Stimulated activated naive B cell treated with anti-CD40 and anti-IgM and Interleukin-4, amounts not matched to agents 10 μg/mL and 1 μg/mL and 100 μg/mL, for 72 hours (primary cell): ENCODE data around the gene IL22RA1.
A peak's percentile ranks its signal among the peaks of the same experiment; 100 is the strongest.

Experiments
- ATAC-seq, 2 donors: fragments of 150-1000 bp; cut with Tn5 transposase; replicated peaks; 2 replicates each; pipeline ENCODE4 v1.10.0; 2021; ENCODE audit warnings: moderate library complexity in 1 of 2
- DNase-seq: peaks from one replicate; pipeline ENCODE4 v3.0.0; 2021
- H3K27ac Mint-ChIP-seq: one replicate; pipeline ENCODE4 v1.8.0; 2022; ENCODE audit warnings: mild to moderate bottlenecking, mixed read lengths
- H3K27me3 Mint-ChIP-seq, 2 donors: one replicate each; pipeline ENCODE4 v1.8.0; 2022; ENCODE audit warnings: mixed read lengths in 2 of 2
- H3K36me3 Mint-ChIP-seq, 2 donors: one replicate each; pipeline ENCODE4 v1.8.0; 2022; ENCODE audit warnings: mixed read lengths in 2 of 2, mild to moderate bottlenecking in 1 of 2
- H3K4me1 Mint-ChIP-seq, 2 donors: one replicate each; pipeline ENCODE4 v1.8.0; 2022; ENCODE audit warnings: mixed read lengths in 2 of 2, mild to moderate bottlenecking in 1 of 2
- H3K4me3 Mint-ChIP-seq, 2 donors: one replicate each; pipeline ENCODE4 v1.8.0; 2022; ENCODE audit warnings: mild to moderate bottlenecking in 2 of 2, mixed read lengths in 2 of 2, moderate library complexity in 1 of 2
- H3K9me3 Mint-ChIP-seq, 2 donors: one replicate each; pipeline ENCODE4 v1.8.0; 2022; ENCODE audit warnings: mixed read lengths in 2 of 2, mild to moderate bottlenecking in 1 of 2

The IL22RA1 gene

DNA sequence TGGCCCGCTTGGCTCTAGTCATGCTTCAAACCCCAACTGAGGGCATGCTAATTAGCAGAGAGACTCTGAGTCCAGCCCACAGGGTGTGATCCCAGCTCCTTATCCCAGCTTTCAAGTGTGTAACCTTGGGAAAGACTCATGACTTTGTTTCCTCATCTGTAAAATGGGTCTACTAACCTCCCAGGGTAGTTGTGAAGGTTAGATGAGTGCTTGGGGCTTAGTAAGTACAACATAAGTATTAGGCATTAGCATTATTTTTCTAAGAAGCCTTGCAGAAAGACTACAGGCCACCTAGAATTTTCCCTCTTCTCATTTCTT, 33.8 kb downstream of the IL22RA1 start:
- Mint-ChIP-seq H3K27me3 (peaks cover 25 to 27% of the 10 kb centered on the region in 2 donors), H3K36me3 (no peaks in the 10 kb centered on the region), H3K4me1 (peaks cover 7 to 11% of the 10 kb centered on the region in 2 donors), H3K27ac (no peak overlapping the region), H3K9me3 (no peaks in the 10 kb centered on the region), H3K4me3 (no peak overlapping the region)
- no peak for ATAC-seq
- no peak for DNase-seq

DNA sequence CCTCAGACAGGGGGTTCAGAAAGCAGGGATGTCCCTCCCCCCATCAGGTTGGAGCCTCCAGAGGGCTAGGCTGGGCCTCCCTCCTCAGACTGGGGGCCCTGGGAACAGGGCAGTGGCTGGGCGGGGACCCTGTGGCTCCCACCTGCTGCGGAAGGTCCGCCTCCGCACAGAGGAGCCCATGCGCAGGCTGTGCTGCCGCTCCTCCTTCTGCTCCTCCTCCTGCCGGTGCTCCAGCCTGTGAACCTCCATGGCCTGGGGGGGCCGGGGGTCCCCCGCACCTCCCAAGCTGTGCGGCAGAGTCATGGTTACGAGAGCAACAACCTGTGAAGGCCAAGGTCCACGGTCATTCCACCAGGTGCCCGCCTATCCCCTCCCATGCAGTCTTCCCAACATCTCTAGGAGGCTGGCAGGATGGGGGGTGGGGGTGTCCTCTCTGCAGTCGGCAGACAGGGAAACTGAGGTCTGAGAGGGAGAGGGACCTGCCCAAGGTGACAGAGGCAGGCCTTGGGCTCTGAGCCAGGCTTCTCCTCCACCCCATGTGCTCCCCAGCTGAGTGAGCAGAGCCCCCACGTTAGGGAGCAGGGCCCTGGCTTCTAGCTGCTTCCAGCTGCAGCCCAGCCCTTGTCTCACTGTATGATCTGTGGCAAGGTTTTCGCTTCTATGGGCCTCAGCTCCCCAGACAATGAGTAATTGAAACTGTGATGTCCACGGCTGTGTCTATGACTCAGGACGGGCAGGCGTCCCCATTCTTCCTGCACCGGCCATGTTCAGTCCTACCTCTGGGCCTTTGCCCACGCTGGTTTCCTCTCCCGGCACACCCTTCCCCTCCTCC, 34.4 kb downstream of the IL22RA1 start:
- Mint-ChIP-seq H3K9me3 (no peaks in the 10 kb centered on the region), H3K27ac (no peak overlapping the region), H3K4me3 (no peak overlapping the region), H3K36me3 (no peaks in the 10 kb centered on the region), H3K4me1 (peaks cover 7 to 11% of the 10 kb centered on the region in 2 donors), H3K27me3 (peaks cover 19 to 22% of the 10 kb centered on the region in 2 donors)
- ATAC-seq = no peak
- DNase-seq = no peak

- Mint-ChIP-seq H3K4me1 (peaks cover 4 to 9% of the 10 kb centered on the region in 2 donors), H3K27me3 (peaks cover 10 to 12% of the 10 kb centered on the region in 2 donors), H3K27ac (no peak overlapping the region), H3K4me3 (no peak overlapping the region), H3K36me3 (no peaks in the 10 kb centered on the region), H3K9me3 (no peaks in the 10 kb centered on the region)
- DNase-seq (no peak), ATAC-seq (no peak)
These were observed 35.3 kb downstream of the IL22RA1 start for GRCh38 chr1:24107462-24108138.

- DNase-seq (no peak), ATAC-seq (no peak)
- Mint-ChIP-seq H3K36me3 (no peaks in the 10 kb centered on the region), H3K4me3 (no peak overlapping the region), H3K9me3 (no peaks in the 10 kb centered on the region), H3K4me1 (peaks cover 0 to 2% of the 10 kb centered on the region in 2 donors), H3K27ac (no peak overlapping the region), H3K27me3 (no peaks in the 10 kb centered on the region)
These were observed 37.4 kb downstream of the IL22RA1 start for GRCh38 chr1:24105368-24106160.

DNA sequence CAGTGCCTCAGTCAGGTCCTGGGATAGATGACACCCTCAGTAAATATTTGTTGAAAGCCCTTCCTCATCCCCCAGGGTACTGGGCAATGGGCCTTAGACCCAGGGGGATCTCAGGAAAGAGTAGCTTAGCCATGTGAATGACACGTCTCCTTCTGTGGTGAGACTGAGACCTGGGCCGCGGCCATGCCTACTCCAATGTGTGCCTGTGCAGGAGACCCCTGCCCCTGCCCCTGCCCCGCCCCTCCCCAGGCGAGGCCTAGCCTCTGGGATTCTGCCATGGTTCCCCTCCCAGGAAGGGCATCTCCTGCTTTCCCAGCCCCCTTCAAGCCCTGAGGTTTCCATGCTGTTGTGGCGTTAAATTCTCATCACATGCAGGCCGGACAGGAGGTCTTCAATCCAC, 38.1 kb downstream of the IL22RA1 start:
- H3K36me3 Mint-ChIP-seq = no peaks in the 10 kb centered on the region
- H3K9me3 Mint-ChIP-seq = no peaks in the 10 kb centered on the region
- no peak overlapping the region for H3K4me3 Mint-ChIP-seq
- no peak for ATAC-seq
- no peak overlapping the region for H3K27ac Mint-ChIP-seq
- peaks cover 0 to 2% of the 10 kb centered on the region in 2 donors for H3K4me1 Mint-ChIP-seq
- H3K27me3 Mint-ChIP-seq = no peaks in the 10 kb centered on the region
- no peak for DNase-seq

DNA sequence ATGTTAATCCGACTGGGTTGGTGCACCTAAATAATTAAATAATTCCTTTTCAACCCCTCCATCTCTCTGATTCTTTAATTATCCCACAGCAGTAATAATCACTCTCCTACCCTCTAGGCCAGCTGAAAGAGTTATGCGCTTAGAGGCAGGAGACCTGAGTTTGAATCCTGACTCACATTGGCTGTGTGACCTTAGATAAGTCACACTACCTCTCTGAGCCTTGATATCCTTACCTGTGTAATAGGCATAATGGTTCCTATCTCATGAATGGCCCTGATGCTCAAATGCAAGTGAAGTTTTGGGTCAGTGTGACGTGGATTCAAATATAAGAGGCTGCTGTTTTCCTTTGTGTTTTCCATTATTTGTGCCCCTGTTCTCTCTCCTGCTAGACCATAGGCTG, 39.1 kb downstream of the IL22RA1 start:
- Mint-ChIP-seq H3K4me3 (no peak overlapping the region), H3K4me1 (peaks cover 0 to 2% of the 10 kb centered on the region in 2 donors), H3K27ac (peak overlapping the region; percentile 20), H3K27me3 (no peaks in the 10 kb centered on the region), H3K9me3 (no peaks in the 10 kb centered on the region), H3K36me3 (no peaks in the 10 kb centered on the region)
- DNase-seq = no peak
- no peak for ATAC-seq

DNA sequence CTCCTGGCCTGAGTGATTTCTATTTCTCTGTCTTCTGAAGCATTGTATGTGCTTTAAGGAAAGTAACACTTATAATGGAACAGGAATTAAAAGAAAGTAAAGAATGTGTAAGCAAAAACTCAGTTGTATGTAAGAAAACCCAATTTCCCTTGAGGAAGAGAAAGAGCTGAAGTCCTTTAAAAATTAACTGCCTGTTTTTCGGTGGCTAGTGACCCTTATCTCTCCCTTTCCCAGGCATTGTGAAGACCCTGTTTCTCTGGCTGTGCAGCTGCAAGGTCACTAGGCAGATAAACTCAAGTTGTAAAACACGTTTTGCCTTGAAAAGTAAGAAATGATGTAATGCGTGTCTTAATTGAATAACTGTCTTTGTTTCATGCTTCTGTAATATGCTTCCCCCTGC, 39.5 kb downstream of the IL22RA1 start:
- no peaks in the 10 kb centered on the region for H3K36me3 Mint-ChIP-seq

DNA sequence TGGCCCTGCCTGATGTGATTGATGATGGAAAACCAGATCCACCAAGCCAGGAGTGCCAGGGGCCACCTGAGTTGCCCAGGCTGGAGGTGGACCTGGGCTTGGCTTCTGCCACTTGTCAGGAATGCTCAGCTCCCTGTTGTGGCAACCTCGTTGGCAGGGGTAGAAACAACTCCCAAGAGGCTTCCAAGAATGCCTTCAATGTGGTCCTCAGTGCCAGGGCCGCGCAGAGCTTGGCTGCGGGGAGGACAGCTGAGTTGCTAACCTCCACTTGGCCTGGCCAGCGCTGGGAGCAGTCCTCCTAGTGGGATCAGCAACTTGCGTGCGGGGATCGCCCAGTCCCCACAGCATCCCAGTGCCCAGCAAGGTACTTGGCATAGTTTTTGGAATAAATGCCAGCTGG, 40.0 kb downstream of the IL22RA1 start:
- DNase-seq (no peak), ATAC-seq (no peak)
- Mint-ChIP-seq H3K4me3 (no peak overlapping the region), H3K27ac (no peak overlapping the region), H3K36me3 (no peaks in the 10 kb centered on the region), H3K27me3 (no peaks in the 10 kb centered on the region), H3K9me3 (no peaks in the 10 kb centered on the region), H3K4me1 (peaks cover 0 to 2% of the 10 kb centered on the region in 2 donors)

More for the DNA sequence above, 39.5 kb downstream of the IL22RA1 start:
- no peak for ATAC-seq
- peaks cover 0 to 2% of the 10 kb centered on the region in 2 donors for H3K4me1 Mint-ChIP-seq
- no peak for DNase-seq
- no peaks in the 10 kb centered on the region for H3K27me3 Mint-ChIP-seq
- no peak overlapping the region for H3K27ac Mint-ChIP-seq
- H3K9me3 Mint-ChIP-seq = no peaks in the 10 kb centered on the region
- H3K4me3 Mint-ChIP-seq = no peak overlapping the region

DNA sequence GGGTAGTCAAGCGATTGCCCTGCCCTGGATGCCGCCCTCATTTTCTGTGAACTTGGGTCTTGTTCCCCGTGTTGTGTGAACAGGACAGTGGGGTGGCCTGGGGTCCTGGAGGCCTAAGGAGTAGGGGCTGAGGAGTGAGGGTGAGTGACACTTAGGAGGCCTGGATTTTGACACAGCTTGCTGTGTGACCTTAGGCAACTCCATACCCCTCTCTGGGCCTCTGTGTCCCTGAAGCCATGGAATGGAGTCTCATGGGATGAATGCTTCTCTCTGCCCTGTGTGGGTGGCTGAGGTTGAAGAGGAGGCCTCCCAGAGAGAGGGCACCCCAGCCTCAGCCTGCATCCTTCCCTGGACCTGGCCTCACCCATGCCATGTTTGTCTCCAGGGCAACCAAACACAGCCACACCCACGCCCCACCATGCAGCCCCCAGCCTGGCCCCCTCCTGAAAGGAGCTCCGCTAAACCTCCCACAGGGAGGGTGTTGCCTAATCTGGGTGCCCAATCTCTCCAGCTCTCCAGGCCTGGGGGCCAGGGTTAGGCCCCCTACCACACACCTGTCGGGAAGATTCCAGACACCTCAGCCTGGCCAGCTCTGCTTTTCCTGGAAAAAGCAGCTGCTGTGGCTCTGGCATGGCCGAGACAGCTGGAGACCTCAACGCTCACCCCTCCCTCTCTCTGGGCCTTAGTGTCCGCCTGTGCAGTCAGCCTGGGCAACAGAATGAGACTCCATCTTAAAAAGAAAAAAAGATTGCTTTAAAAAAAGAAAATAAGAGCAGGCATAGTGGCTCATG, 40.9 kb downstream of the IL22RA1 start:
- Mint-ChIP-seq H3K4me1 (peaks cover 0 to 2% of the 10 kb centered on the region in 2 donors), H3K27ac (no peak overlapping the region), H3K36me3 (no peaks in the 10 kb centered on the region), H3K27me3 (no peaks in the 10 kb centered on the region), H3K9me3 (no peaks in the 10 kb centered on the region), H3K4me3 (no peak overlapping the region)
- no peak for ATAC-seq
- DNase-seq = no peak

GRCh38 chr1:24100945-24101737, 41.8 kb downstream of the IL22RA1 start:
- Mint-ChIP-seq H3K9me3 (no peaks in the 10 kb centered on the region), H3K4me1 (peaks cover 0 to 2% of the 10 kb centered on the region in 2 donors), H3K4me3 (no peak overlapping the region), H3K27me3 (peaks cover 4% of the 10 kb centered on the region in 2 donors), H3K36me3 (no peaks in the 10 kb centered on the region), H3K27ac (no peak overlapping the region)
- ATAC-seq (no peak), DNase-seq (no peak)

GRCh38 chr1:24098943-24099638, 43.8 kb downstream of the IL22RA1 start:
- H3K27ac Mint-ChIP-seq = no peak overlapping the region
- H3K27me3 Mint-ChIP-seq = peaks cover 11 to 18% of the 10 kb centered on the region in 2 donors
- DNase-seq = no peak
- H3K4me1 Mint-ChIP-seq = peaks cover 0 to 2% of the 10 kb centered on the region in 2 donors
- no peaks in the 10 kb centered on the region for H3K9me3 Mint-ChIP-seq
- no peak for ATAC-seq
- H3K36me3 Mint-ChIP-seq = no peaks in the 10 kb centered on the region
- H3K4me3 Mint-ChIP-seq = no peak overlapping the region

DNA sequence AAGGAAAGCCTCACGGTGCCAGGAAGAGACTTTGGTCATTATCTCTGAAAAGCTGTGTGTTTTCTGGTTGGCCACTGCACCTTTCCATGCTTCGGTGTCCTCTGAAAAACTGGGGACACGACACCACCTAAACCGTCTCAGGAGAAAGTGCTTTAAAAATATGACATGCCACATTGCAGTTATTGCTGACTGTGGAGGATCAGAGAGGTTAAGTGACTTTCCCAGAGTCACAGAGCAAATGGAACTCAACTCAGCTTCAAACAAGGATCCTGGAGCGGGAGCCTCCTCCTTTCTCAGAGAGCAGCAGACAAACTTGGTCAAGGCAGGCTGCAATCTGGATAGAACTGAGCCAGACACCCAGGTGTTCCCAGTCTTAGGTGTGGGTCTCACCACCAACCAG, 44.8 kb downstream of the IL22RA1 start:
- Mint-ChIP-seq H3K4me1 (peaks cover 0 to 2% of the 10 kb centered on the region in 2 donors), H3K36me3 (no peaks in the 10 kb centered on the region), H3K27me3 (peaks cover 11 to 18% of the 10 kb centered on the region in 2 donors), H3K4me3 (no peak overlapping the region), H3K27ac (no peak overlapping the region), H3K9me3 (no peaks in the 10 kb centered on the region)
- DNase-seq (no peak), ATAC-seq (no peak)

GRCh38 chr1:24097663-24098062, 45.3 kb downstream of the IL22RA1 start:
- Mint-ChIP-seq H3K36me3 (no peaks in the 10 kb centered on the region), H3K4me1 (peaks cover 0 to 2% of the 10 kb centered on the region in 2 donors), H3K9me3 (no peaks in the 10 kb centered on the region), H3K27ac (no peak overlapping the region), H3K27me3 (peaks cover 11 to 18% of the 10 kb centered on the region in 2 donors), H3K4me3 (no peak overlapping the region)
- no peak for DNase-seq
- no peak for ATAC-seq
